Left lobe of liver (tissue), 2 donors: Measurements from ENCODE around the gene FNIP2. TPM values are rescaled to one million over a fixed set of nuclear protein-coding genes. Genes with fewer than 3 reads are reported as not detected.
"Not testable (repeated sequence)": the region's sequence is repeated elsewhere in the genome, so short reads cannot be mapped to it uniquely, and the experiment has no call there.

Experiments used
- ATAC-seq: fragments of 200-7000 bp; cut with Tn5 transposase; one replicate; pipeline ENCODE4 v1.9.1; 2020; ENCODE audit warnings: mild to moderate bottlenecking, moderate library complexity
- DNase-seq: peaks from one replicate; pipeline ENCODE4 v3.0.0-alpha.2; 2020; ENCODE audit warnings: low spot score
- total RNA-seq: library from RNA; stranded (reverse); gene quantifications from one replicate; pipeline ENCODE4 v1.2.1, GENCODE V29; 2021
- donor health status: DM: no; HTN: no; CAD: no; lungs with moderate emphysema.
- donor health status: DM: no; HTN: yes; CAD: no.

FNIP2 gene
- total RNA-seq, 1 donor from 2014 or later = 60.8 TPM

DNA sequence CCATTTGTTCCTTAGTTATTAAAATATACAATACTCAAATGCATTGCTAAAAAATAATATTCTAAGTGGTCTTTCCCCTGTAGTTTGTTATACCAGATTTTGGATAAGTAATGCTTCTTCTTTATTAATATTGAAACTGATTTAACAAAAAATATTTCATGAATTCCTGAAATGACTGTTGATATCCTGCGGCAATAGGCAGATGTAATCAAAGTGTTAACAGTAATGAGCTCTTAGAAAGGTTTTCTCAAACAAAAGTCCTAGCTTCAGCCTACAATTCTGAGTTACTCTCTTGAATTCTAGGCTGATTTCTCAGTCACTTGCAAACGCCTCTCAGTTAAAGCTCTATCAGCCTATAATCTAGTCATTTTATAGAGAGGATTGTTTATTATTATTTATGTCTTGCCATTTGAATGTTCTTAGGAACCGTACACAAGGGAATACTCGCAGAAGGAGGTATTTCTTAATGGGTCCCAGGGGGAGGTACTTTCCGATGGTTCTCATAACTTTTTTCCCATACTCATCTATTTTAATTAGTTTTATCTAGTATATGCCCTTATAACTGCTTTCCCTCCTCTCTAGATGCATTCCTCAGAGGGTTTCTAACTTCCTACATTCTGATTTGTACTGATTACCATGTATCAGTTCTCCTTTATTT lies 96.8 kb downstream of the FNIP2 start:
- ATAC-seq (no peak), DNase-seq (no peak)

GRCh38 chr4:158869001-158869400 lies 100.2 kb downstream of the FNIP2 start:
- DNase-seq = no peak
- no peak for ATAC-seq

DNA sequence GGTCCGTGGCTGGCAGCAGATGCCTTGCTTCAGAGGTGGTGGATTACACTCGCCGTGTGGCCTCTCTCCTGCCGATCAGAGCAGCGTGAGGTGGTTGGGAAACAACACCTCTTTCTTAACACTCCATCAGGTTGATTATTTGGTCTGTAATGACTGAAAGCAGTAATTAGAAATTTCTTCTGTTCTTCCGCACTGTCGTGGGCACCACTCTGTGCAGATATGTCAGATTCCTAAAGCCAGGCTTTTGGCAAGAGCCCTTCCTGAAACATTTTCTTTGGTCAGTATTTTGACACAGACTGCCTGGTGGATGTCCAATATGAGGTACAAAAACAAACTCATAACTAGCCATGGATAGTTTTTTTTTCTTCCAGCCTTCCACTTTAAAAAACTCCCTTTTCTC lies 100.9 kb downstream of the FNIP2 start:
- no peak for ATAC-seq

DNA sequence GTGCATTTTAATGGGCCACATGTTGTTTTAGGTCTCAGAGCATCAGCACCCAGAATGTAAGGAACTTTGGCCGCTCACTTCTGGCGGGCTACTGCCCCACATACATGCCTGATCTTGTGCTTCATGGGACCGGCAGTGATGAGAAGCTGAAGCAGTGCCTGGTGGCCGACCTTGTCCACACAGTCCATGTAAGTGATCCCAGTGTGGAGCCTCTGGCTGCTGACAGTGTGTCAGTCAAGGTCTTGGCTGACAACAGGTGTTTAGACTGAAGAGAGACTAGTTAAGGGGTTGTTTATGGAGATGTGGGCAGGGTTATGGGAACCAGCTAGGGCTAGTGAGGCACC lies 101.4 kb downstream of the FNIP2 start:
- DNase-seq (no peak), ATAC-seq (peak; percentile 16)

More for the DNA sequence above, 100.9 kb downstream of the FNIP2 start:
- no peak for DNase-seq

GRCh38 chr4:158870626-158871334 lies 102.0 kb downstream of the FNIP2 start:
- no peak for ATAC-seq
- no peak for DNase-seq

DNA sequence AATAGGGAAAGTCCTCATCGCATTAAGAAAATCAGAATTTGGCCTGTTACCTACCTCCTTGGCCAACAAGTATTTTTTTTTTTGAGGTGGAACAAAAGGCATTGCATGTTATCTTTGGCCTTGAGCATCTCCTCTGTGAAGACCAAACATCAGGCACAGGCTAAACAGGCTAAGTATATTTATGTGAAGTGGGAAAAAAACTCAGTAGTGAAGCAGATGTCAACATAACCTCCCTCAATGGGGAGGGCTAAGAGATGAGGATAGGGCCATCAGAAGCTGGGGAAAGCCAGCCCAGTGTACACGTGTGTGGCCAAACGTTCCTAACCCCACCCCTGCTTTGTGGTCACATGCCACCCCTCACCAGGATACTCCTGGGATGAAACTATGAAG lies 102.5 kb downstream of the FNIP2 start:
- no peak for DNase-seq
- ATAC-seq = no peak

DNA sequence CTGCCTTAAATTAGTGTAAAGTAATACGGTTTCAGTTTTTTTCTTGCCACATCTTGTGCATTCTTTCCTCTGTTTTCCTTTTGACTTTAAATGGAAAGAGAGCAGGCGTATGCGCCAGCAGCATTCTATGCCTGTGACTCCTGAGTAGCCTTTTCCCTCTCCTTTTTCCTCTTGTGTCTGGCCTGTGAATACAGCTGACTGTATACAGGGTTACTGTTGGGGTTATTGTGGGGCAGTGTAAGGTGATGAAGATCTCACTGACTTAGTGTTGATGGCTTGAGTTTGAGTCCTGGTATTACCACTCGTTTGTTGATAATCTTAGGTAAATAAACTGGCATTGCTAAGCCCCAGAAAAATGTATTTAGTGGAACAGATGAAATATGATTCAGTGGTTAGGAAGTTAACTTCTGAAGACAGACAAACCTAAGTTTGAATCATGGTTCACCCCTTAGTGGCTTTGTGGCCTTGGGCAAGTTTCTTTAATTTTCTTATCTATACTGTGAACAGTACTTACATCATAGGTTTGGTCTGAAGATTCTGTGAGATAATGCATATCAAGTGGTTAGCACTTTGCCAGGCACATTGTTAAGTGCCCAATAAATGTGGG lies 105.1 kb downstream of the FNIP2 start:
- ATAC-seq (no peak), DNase-seq (no peak)

DNA sequence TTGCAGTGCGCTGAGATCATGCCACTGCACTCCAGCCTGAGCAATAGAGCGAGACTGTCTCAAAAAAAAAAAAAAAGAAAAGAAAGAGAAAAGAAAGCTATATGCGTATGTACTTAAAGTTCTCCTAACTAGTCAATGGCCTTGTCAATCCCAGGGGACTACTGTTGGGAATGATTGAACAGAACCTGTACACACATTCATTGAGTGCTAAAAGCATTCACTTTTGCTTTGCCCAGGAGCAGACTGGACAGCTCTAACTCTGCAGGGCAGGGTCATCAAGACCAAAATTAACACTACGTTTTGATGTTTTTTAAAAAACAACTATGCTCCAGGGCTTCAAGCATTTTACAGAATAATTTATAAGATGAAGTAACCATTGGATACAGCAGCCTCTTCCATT lies 106.2 kb downstream of the FNIP2 start:
- no peak for DNase-seq
- ATAC-seq = peak; percentile 62

DNA sequence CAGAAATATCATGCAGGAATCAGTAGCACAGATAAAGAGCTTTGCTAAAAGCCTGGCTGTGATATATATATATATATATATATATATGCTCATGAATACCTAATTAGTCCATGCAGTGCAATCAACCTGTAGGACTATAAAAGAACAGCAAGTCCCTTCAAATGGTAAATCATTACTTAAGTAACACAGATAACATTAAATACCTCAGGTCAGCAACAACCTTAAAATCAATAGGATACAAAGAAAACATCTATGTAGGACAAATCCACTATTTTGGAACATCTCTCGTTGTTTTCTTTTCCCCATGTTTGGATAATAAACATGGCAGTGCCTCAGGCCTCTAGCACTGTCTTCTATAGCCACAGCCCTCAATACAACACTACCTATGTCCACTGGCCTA lies 106.6 kb downstream of the FNIP2 start:
- no peak for DNase-seq

DNA sequence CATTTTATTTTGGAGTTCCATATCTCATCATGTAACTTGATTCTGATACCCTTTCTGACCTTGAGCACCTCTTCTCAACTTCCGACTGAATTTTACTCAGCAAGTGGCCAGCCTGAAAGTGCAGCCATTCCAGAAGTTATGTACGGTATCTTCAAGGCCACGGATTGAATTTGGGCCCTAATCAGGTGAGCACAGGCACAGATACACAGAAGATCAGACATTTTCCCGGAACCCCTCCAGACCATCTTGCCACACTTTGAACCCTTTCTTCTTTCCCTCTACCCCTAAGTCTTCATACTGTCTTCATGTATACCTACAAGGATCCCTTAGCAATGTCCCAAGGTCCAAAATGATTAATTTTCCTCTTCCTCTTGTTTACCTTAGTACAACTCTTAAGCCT lies 108.2 kb downstream of the FNIP2 start:
- DNase-seq (no peak), ATAC-seq (no peak)

More for the DNA sequence above, 106.6 kb downstream of the FNIP2 start:
- peak; percentile 80 for ATAC-seq

GRCh38 chr4:158882142-158882541 lies 113.3 kb downstream of the FNIP2 start:
- DNase-seq, ATAC-seq: not testable (repeated sequence)

GRCh38 chr4:158884280-158884679 lies 115.5 kb downstream of the FNIP2 start:
- ATAC-seq (no peak), DNase-seq (no peak)

DNA sequence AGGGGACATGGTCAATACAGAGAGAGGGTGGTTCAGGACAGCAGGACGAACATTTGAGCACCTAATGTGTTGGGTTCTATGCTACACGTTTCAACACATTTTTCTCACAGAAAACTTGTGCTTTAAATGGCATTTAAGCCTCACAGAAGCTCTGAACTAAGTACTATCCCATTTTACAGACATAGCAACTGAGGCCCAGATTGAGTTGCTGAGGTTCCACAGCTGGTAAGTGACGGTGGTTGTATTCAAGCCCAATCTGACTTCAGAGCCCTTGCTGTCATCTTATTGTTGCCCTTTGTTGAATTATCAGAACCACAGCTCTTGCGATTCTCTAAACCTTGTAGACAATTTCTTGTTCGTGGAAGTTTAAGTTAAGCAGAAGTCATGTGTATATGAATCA lies 116.7 kb downstream of the FNIP2 start:
- ATAC-seq (no peak), DNase-seq (no peak)

DNA sequence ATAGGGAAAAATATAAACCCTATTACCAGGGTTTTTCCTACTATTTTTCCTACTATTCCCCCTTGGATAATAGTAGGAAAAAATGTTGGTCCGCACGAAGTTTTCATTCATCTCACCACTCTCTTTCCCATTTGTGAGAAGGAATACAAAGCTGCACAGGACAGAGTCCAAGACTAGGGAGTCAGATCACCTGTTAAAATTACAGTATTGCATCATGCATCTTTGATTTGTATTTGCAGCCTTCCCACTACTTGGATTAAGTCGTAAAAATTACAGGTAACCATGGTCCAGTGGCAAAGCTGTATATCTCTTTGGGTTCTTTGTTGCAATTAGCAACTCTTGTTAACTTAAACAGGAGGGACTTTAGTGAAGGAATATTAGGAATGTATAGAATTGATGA lies 121.5 kb downstream of the FNIP2 start:
- DNase-seq = no peak
- peak; percentile 72 for ATAC-seq

DNA sequence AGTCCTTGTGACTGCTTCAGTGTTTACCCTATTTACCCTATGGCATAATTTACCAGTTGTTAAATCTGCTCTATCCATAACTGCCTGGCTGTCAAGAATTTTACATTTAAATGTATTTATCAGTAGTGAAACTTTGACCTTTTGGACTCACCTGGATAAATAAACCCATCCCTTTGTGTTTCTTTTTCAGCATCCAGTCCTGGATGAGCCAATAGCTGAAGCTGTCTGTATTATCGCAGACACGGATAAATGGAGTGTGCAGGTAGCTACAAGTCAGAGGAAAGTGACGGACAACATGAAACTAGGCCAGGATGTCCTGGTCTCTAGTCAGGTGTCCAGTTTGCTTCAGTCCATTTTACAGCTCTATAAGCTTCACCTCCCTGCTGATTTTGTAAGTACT lies 122.4 kb downstream of the FNIP2 start:
- DNase-seq = no peak
- ATAC-seq = peak; percentile 83

DNA sequence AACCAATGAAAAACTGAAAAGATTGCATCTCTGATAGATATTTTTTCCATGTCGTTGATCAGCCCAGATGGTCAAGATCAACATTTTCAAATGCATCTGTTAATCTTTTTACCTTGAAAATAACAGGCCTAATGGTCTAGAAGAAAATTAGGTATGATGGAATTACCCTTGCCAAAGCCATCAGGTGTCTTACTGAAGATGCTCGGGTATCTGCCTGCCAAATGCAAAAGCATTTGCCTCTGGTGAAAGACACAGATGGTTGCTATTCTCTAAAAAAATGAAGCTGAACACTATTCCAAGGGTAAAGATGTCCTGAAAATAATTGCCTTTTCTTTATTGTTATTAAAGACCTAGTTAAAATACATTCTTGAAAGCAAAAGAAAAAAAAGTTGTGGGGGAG lies 126.0 kb downstream of the FNIP2 start:
- no peak for ATAC-seq
- DNase-seq = no peak

DNA sequence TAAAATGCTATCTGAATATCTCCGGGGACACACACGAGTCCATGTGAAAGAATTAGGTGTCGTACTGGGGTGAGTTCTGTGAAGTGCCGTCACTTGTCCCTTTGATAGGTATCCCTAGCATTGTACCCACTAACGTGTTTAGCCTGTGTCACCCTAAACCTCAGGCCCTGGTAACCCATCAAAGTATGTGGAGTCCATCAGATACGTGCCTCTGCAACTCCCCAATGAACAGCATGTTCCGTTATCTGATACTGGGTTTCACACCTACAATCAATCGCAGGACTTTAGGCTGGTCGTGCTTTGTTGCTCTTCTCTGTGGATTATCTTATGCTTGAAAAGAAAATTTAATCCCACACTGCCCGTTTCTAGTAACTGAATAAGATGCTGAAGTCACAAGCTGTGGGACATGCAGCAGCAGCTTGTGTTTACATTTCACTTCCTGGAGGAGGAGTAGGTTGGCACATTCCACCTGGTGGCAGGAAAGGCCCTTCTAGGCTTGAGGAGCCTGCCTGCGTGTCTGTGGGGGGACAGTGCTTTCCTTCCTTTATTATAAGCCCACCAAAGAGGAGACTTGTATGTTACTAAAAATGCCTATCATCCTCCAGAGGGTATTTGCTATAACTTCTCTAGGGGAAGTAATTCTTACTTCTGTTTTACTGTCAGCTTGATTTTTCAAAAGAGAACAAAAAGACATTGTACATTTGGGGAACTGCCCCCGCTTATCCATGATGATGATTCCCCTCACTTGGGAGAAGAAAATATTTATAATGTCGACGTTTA lies 127.2 kb downstream of the FNIP2 start:
- no peak for DNase-seq
- no peak for ATAC-seq

DNA sequence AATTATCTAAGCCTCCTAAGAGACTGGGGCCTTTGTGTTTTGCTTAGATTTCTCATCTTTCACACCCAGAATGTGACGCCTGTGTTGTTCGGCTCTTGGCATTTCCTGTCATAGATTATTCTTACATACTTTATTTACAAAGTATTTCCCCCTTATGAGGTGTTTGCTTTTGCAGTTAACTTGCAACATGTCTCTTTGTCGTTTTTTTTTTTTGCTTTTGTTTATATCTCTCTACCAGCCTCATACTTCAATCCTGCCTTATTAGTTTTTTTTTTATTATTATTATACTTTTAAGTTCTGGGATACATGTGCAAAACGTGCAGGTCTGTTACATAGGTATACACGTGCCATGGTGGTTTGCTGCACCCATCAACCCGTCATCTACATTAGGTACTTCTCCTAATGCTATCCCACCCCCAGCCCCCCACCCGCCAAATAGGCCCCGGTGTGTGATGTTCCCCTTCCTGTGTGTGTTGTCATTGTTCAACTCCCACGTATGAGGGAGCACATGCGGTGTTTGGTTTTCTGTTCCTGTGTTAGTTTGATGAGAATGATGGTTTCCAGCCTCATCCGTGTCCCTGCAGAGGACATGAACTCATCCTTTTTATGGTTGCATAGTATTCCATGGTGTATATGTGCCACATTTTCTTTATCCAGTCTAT lies 127.9 kb downstream of the FNIP2 start:
- DNase-seq, ATAC-seq: not testable (repeated sequence)

DNA sequence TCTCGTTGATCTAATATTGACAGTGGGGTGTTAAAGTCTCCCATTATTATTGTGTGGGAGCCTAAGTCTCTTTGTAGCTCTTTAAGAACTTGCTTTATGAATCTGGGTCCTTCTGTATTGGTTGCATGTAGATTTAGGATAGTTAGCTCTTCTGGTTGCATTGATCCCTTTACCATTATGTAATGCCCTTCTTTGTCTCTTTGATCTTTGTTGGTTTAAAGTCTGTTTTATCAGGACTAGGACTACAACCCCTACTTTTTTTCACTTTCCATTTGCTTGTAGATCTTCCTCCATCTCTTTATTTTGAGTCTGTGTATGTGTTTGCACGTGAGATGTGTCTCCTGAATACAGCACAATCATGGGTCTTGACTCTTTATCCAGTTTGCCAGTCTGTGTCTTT lies 131.6 kb downstream of the FNIP2 start:
- not testable (repeated sequence) for DNase-seq, ATAC-seq

DNA sequence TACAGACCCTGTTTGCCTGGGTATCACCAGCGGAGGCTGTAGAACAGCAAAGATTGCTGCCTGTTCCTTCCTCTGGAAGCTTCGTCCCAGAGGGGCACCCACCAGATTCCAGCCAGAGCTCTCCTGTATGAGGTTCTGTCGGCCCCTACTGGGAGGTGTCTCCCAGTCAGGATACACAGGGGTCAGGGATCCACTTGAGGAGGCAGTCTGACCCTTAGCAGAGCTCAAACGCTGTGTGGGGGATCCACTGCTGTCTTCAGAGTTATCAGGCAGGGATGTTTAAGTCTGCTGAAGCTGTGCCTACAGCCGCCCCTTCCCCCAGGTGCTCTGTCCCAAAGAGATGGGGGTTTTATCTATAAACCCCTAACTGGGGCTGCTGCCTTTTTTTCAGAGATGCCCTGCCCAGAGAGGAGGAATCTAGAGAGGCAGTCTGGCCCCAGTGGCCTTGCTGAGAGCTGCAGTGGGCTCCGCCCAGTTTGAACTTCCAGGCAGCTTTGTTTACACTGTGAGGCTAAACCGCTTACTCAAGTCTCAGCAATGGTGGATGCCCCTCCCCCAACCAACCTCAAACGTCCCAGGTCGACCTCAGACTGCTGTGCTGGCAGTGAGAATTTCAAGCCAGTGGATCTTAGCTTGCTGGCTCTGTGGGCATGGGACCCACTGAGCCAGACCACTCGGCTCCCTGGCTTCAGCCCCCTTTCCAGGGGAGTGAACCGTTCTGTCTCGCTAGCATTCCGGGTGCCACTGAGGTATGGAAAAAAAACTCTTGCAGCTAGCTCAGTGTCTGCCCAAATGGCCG lies 133.7 kb downstream of the FNIP2 start:
- peak; percentile 76 for ATAC-seq
- DNase-seq = peak; percentile 59
